Measurements from ENCODE around the gene HINT2.

DNA sequence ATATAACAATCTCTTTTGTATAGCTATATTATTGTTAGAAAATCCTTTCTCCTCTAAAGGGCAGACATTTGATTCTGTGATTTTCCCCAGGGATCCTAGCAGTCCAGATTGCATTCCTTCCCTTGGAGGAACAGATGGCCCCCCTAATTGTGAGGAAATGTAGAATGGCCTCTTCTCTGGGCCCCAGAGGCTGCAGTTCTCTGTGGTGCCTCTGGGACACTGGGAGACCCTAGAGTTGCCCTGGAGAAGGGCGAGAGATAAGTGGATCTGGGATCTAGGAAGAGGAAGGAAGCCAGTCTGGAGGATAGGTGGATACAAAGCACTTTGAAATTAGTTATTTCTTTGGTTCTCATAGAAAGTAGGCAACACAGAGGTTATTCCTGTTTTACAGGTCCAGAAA is 1.9 kb upstream of the HINT2 start:
- TF ChIP-seq EP300 (IDR thresholded peaks at IDR 0.05) (no peak), POLR2A (IDR thresholded peaks at IDR 0.05) (no peak)
- TF ChIP-seq, protein P1, sequence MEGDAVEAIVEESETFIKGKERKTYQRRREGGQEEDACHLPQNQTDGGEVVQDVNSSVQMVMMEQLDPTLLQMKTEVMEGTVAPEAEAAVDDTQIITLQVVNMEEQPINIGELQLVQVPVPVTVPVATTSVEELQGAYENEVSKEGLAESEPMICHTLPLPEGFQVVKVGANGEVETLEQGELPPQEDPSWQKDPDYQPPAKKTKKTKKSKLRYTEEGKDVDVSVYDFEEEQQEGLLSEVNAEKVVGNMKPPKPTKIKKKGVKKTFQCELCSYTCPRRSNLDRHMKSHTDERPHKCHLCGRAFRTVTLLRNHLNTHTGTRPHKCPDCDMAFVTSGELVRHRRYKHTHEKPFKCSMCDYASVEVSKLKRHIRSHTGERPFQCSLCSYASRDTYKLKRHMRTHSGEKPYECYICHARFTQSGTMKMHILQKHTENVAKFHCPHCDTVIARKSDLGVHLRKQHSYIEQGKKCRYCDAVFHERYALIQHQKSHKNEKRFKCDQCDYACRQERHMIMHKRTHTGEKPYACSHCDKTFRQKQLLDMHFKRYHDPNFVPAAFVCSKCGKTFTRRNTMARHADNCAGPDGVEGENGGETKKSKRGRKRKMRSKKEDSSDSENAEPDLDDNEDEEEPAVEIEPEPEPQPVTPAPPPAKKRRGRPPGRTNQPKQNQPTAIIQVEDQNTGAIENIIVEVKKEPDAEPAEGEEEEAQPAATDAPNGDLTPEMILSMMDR (IDR thresholded peaks at IDR 0.05) = no peak

Measured in stomach (tissue), 4 donors.